Measurements from ENCODE around the gene SCLT1.

DNA sequence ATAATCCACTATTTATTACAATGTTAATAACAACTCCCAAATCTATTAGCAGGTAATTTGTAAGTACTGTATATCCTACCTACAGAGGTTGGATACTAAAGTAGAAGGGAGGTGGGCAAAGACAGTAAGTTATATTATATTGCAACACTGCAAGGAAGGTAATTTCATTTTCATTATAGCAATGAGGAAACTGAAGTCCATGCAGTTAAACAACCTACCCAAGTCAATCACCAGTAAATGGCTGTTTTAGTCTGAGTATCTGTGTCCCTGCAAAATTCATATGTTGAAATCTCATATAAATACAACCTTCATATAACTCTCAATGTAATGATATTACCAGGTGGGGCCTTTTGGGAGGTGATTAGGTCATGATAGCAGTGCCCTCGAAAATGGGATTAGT is 114.4 kb downstream of the SCLT1 start:
- TF ChIP-seq CTCF (conservative IDR thresholded peaks at IDR 0.05; ENCODE audit: low read length) (no peak), EZH2phosphoT487 (IDR thresholded peaks at IDR 0.05; ENCODE audit: borderline replicate concordance) (no peak)

Measured in Loucy (cell line).